ENCODE measurements around the gene TEX28.
"Not testable (repeated sequence)": the region's sequence is repeated elsewhere in the genome, so short reads cannot be mapped to it uniquely, and the experiment has no call there.

TEX28 gene

GRCh38 chrX:154226706-154227105 lies 68.2 kb downstream of the TEX28 start:
- H3K4me3 ChIP-seq (ENCODE audit: low read depth, low read length); H3K9me3 ChIP-seq (ENCODE audit: control insufficient read depth, insufficient read depth, low read length); H3K27me3 ChIP-seq (ENCODE audit: control insufficient read depth, insufficient read depth, low read length); H3K36me3 ChIP-seq (ENCODE audit: control insufficient read depth, insufficient read depth, low read length); H3K4me1 ChIP-seq (ENCODE audit: control insufficient read depth, insufficient read depth, low read length); H3K9ac ChIP-seq (ENCODE audit: low read depth, low read length): not testable (repeated sequence)

GRCh38 chrX:154225292-154225691 lies 69.6 kb downstream of the TEX28 start:
- not testable (repeated sequence) for H3K9ac ChIP-seq (ENCODE audit: low read depth, low read length); H3K4me3 ChIP-seq (ENCODE audit: low read depth, low read length); H3K4me1 ChIP-seq (ENCODE audit: control insufficient read depth, insufficient read depth, low read length); H3K9me3 ChIP-seq (ENCODE audit: control insufficient read depth, insufficient read depth, low read length); H3K36me3 ChIP-seq (ENCODE audit: control insufficient read depth, insufficient read depth, low read length); H3K27me3 ChIP-seq (ENCODE audit: control insufficient read depth, insufficient read depth, low read length)
